NCI-H446 (cell line): ENCODE results near the gene C16orf89.
"Not testable (repeated sequence)": the region's sequence is repeated elsewhere in the genome, so short reads cannot be mapped to it uniquely, and the experiment has no call there.

Experiments
- DNase-seq, 2 experiments: peaks; one replicate each; lab custom pipeline; 2025; lab: John Stamatoyannopoulos, UW

Gene C16orf89

GRCh38 chr16:5084099-5084731 lies 18.5 kb upstream of the C16orf89 start:
- not testable (repeated sequence) for DNase-seq

- not testable (repeated sequence) for DNase-seq
Measured at GRCh38 chr16:5083646-5084045, 17.9 kb upstream of the C16orf89 start.

GRCh38 chr16:5080996-5081395 lies 15.2 kb upstream of the C16orf89 start:
- not testable (repeated sequence) for DNase-seq

GRCh38 chr16:5080461-5080860 lies 14.7 kb upstream of the C16orf89 start:
- not testable (repeated sequence) for DNase-seq

- DNase-seq, result no peak
Measured at GRCh38 chr16:5078626-5079025, 12.9 kb upstream of the C16orf89 start.

- DNase-seq, result no peak
Measured at GRCh38 chr16:5077304-5077703, 11.5 kb upstream of the C16orf89 start.

GRCh38 chr16:5075637-5076036 lies 9.9 kb upstream of the C16orf89 start:
- DNase-seq, result no peak

GRCh38 chr16:5073771-5074170 lies 8.0 kb upstream of the C16orf89 start:
- DNase-seq, result not testable (repeated sequence)

- no peak for DNase-seq
Measured at GRCh38 chr16:5073279-5073629, 7.5 kb upstream of the C16orf89 start.

GRCh38 chr16:5072334-5073278 lies 6.8 kb upstream of the C16orf89 start:
- DNase-seq, result no peak

- peak; percentile 56 to 90 for DNase-seq
Measured at GRCh38 chr16:5071681-5072333, 6.1 kb upstream of the C16orf89 start, which contains the start of gene ALG1. Gene ALG1 (plus strand): TSS chr16:5071843. CDS start chr16:5071850, 7 bp downstream.

- DNase-seq, result no peak
Measured at GRCh38 chr16:5071341-5071680, 5.6 kb upstream of the C16orf89 start.

- DNase-seq, result no peak
Measured at GRCh38 chr16:5070431-5071186, 4.9 kb upstream of the C16orf89 start.

- no peak for DNase-seq
Measured at GRCh38 chr16:5069854-5070253, 4.1 kb upstream of the C16orf89 start.

GRCh38 chr16:5069048-5069447 lies 3.3 kb upstream of the C16orf89 start:
- no peak for DNase-seq

GRCh38 chr16:5066511-5066910 lies 755 bp upstream of the C16orf89 start:
- DNase-seq, result no peak

- DNase-seq, result no peak
Measured at GRCh38 chr16:5065326-5065725, 430 bp downstream of the C16orf89 start.

GRCh38 chr16:5064915-5065314 lies 841 bp downstream of the C16orf89 start:
- DNase-seq, result no peak

- DNase-seq, result no peak
Measured at GRCh38 chr16:5062790-5063765, 2.7 kb downstream of the C16orf89 start.

GRCh38 chr16:5062051-5062450 lies 3.7 kb downstream of the C16orf89 start:
- DNase-seq, result no peak
